OCI-LY7 (cell line): Measurements from ENCODE around the gene THBS4. TPM values are rescaled to one million over a fixed set of nuclear protein-coding genes. Genes with fewer than 3 reads are reported as not detected.

ENCODE experiments used
- BruUV-seq: library from RNA; stranded (reverse); fragments of 400-500 nt; replicated peaks from 2 replicates; lab custom pipeline; 2021; lab: Mats Ljungman, UMichigan
- CTCF ChIA-PET: fragments of 300-600 bp; sonication (Branson Sonifier 250); formaldehyde crosslinking; loops from one replicate; lab custom pipeline; 2022; ENCODE audit warnings: antibody characterized with exemption; ENCODE audit not compliant: unreplicated experiment; lab: Charles Lee
- POLR2A ChIA-PET: fragments of 300-600 bp; sonication (Branson Sonifier 250); formaldehyde crosslinking; loops from one replicate; lab custom pipeline; 2022; ENCODE audit warnings: antibody characterized with exemption; lab: Charles Lee
- DNase-seq: peaks from one replicate; pipeline ENCODE4 v3.0.0-alpha.2; 2015; ENCODE audit warnings: low spot score
- H2AFZ ChIP-seq: fragments of 200-600 bp; sonication (generic), shearing (Covaris generic); 2 replicates; pipeline ENCODE4 v1.6.1; 2014; ENCODE audit warnings: mild to moderate bottlenecking, antibody characterized with exemption, low read length, moderate library complexity
- H3K27ac ChIP-seq: fragments of 200-600 bp; sonication (generic); 2 replicates; pipeline ENCODE4 v1.5.1; 2014; ENCODE audit warnings: mixed run types, low read depth, mild to moderate bottlenecking, moderate library complexity, low read length, inconsistent platforms; ENCODE audit not compliant: poor library complexity, severe bottlenecking
- H3K36me3 ChIP-seq: fragments of 200-600 bp; sonication (generic); 2 replicates; pipeline ENCODE4 v1.6.1; 2014; ENCODE audit warnings: mild to moderate bottlenecking, antibody characterized with exemption, low read length, moderate library complexity, mixed read lengths; ENCODE audit not compliant: insufficient read depth
- H3K4me1 ChIP-seq: fragments of 200-600 bp; sonication (generic); 2 replicates; pipeline ENCODE4 v1.5.1; 2014; ENCODE audit warnings: mild to moderate bottlenecking, low read length; ENCODE audit not compliant: insufficient read depth, poor library complexity, severe bottlenecking
- H3K4me2 ChIP-seq: fragments of 200-600 bp; sonication (generic); 2 replicates; pipeline ENCODE4 v1.6.1; 2014; ENCODE audit warnings: mild to moderate bottlenecking, low read length
- H3K4me3 ChIP-seq: fragments of 200-600 bp; sonication (generic); 2 replicates; pipeline ENCODE4 v1.5.1; 2014; ENCODE audit warnings: mild to moderate bottlenecking, low read depth, low read length; ENCODE audit not compliant: poor library complexity, severe bottlenecking
- H3K79me2 ChIP-seq: fragments of 200-600 bp; sonication (generic); 2 replicates; pipeline ENCODE4 v1.6.1; 2016; ENCODE audit warnings: low read depth, mild to moderate bottlenecking, low read length, moderate library complexity, mixed read lengths; ENCODE audit not compliant: insufficient read depth
- H3K9me2 ChIP-seq: fragments of 200-600 bp; sonication (generic); 2 replicates; pipeline ENCODE4 v1.6.1; 2016; ENCODE audit warnings: mild to moderate bottlenecking, low read length, mixed read lengths; ENCODE audit not compliant: insufficient read depth
- H3K9me3 ChIP-seq: fragments of 200-600 bp; sonication (generic); 2 replicates; pipeline ENCODE4 v1.6.1; 2014; ENCODE audit warnings: mild to moderate bottlenecking, mixed run types, low read length, mixed read lengths
- H4K20me1 ChIP-seq: fragments of 200-600 bp; sonication (generic); 2 replicates; pipeline ENCODE4 v1.6.1; 2014; ENCODE audit warnings: mild to moderate bottlenecking, antibody characterized with exemption, low read length, moderate library complexity, mixed read lengths; ENCODE audit not compliant: insufficient read depth
- EZH2phosphoT487 ChIP-seq: fragments of 200-600 bp; sonication (generic); IDR thresholded peaks from 2 replicates; pipeline ENCODE4 v1.6.1; 2018; ENCODE audit warnings: low read depth, borderline replicate concordance, mild to moderate bottlenecking, mixed run types, antibody characterized with exemption, low read length, moderate library complexity, mixed read lengths
- intact Hi-C: fragments of 100-400 bp; cut with micrococcal nuclease; formaldehyde crosslinking; loops from one replicate; pipeline ENCODE4 v1.10.0; 2022; ENCODE audit not compliant: unreplicated experiment
- total RNA-seq, 2 experiments: library from RNA; depleted of rRNA in 1 of 2; stranded (reverse); fragments of >200 nt in 1 of 2; shearing (Covaris generic) in 1 of 2; gene quantifications; 2 replicates each; pipeline ENCODE4 v1.2.3, GENCODE V29; 2014 to 2022
- TF ChIP-seq, protein P1 (sequence below): fragments of 200-600 bp; sonication (generic); conservative IDR thresholded peaks from 2 replicates; pipeline ENCODE4 v1.5.1; 2014; ENCODE audit warnings: mild to moderate bottlenecking, antibody characterized with exemption, low read length, moderate library complexity, mixed read lengths

THBS4 gene
- total RNA-seq, 2 experiments from 2014 or later = 1.8 to 4.2 TPM

GRCh38 chr5:79992891-79993657 lies 42.1 kb upstream of the THBS4 start:
- Histone ChIP-seq H3K27ac (no peak overlapping the region), H2AFZ (no peak overlapping the region), H3K36me3 (peaks cover 12% of the 10 kb centered on the region), H3K4me1 (peaks cover 28% of the 10 kb centered on the region), H3K9me2 (no peaks in the 10 kb centered on the region), H3K4me3 (no peak overlapping the region), H3K4me2 (0 out of 2 replicates have a peak overlapping the region, but pooled peaks have one; percentile 95), H3K79me2 (peaks cover 34% of the 10 kb centered on the region), H3K9me3 (no peaks in the 10 kb centered on the region), H4K20me1 (no peaks in the 10 kb centered on the region)
- CTCF ChIA-PET = no interaction called here
- POLR2A ChIA-PET = interaction anchor here (1.3 to 1.7 kb wide), 3 partner anchors 12 to 17 kb away, joined by 4 to 8 read pairs (median 4); no protein-coding TSS in a partner anchor
- BruUV-seq = no TSS peak
- intact Hi-C loops = loop anchor here (5.0 kb wide), 1 partner anchor 66 kb away; no protein-coding TSS in a partner anchor
- no peak for DNase-seq
- TF ChIP-seq, protein P1, sequence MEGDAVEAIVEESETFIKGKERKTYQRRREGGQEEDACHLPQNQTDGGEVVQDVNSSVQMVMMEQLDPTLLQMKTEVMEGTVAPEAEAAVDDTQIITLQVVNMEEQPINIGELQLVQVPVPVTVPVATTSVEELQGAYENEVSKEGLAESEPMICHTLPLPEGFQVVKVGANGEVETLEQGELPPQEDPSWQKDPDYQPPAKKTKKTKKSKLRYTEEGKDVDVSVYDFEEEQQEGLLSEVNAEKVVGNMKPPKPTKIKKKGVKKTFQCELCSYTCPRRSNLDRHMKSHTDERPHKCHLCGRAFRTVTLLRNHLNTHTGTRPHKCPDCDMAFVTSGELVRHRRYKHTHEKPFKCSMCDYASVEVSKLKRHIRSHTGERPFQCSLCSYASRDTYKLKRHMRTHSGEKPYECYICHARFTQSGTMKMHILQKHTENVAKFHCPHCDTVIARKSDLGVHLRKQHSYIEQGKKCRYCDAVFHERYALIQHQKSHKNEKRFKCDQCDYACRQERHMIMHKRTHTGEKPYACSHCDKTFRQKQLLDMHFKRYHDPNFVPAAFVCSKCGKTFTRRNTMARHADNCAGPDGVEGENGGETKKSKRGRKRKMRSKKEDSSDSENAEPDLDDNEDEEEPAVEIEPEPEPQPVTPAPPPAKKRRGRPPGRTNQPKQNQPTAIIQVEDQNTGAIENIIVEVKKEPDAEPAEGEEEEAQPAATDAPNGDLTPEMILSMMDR = no peak
- TF ChIP-seq EZH2phosphoT487 = no peak

GRCh38 chr5:79999722-80000121 lies 35.4 kb upstream of the THBS4 start:
- H3K27ac ChIP-seq = no peak overlapping the region
- no peaks in the 10 kb centered on the region for H3K36me3 ChIP-seq
- ChIA-PET CTCF (no interaction called here), POLR2A (interaction anchor here (1.4 kb wide), 1 partner anchor 8 kb away, joined by 3 read pairs; no protein-coding TSS in a partner anchor)
- no peaks in the 10 kb centered on the region for H3K4me1 ChIP-seq
- H4K20me1 ChIP-seq = no peaks in the 10 kb centered on the region
- no peaks in the 10 kb centered on the region for H3K9me3 ChIP-seq
- no peaks in the 10 kb centered on the region for H3K9me2 ChIP-seq
- H2AFZ ChIP-seq = no peak overlapping the region
- no peak overlapping the region for H3K4me2 ChIP-seq
- H3K4me3 ChIP-seq = no peak overlapping the region
- TF ChIP-seq, protein P1 = no peak
- TF ChIP-seq EZH2phosphoT487 = no peak
- BruUV-seq = no TSS peak
- H3K79me2 ChIP-seq = no peaks in the 10 kb centered on the region
- DNase-seq = no peak
- intact Hi-C loops = no loop called here

GRCh38 chr5:80002677-80003076 lies 32.5 kb upstream of the THBS4 start:
- Histone ChIP-seq H2AFZ (no peak overlapping the region), H3K36me3 (no peaks in the 10 kb centered on the region), H3K4me1 (no peaks in the 10 kb centered on the region), H3K27ac (no peak overlapping the region), H3K4me3 (no peak overlapping the region), H3K9me2 (no peaks in the 10 kb centered on the region), H4K20me1 (no peaks in the 10 kb centered on the region), H3K4me2 (no peak overlapping the region), H3K9me3 (no peaks in the 10 kb centered on the region), H3K79me2 (no peaks in the 10 kb centered on the region)
- DNase-seq = no peak
- intact Hi-C loops = no loop called here
- BruUV-seq = no TSS peak
- POLR2A ChIA-PET = interaction anchor here (1.3 kb wide), 1 partner anchor 22 kb away, joined by 4 read pairs; no protein-coding TSS in a partner anchor
- CTCF ChIA-PET = no interaction called here
- TF ChIP-seq, protein P1 = no peak
- no peak for TF ChIP-seq EZH2phosphoT487
